Neural cell (in vitro differentiated cells): ENCODE data around the gene KCNQ1OT1. TPM values are rescaled to one million over a fixed set of nuclear protein-coding genes. Genes with fewer than 3 reads are reported as not detected.

ENCODE experiments used
- H2AFZ ChIP-seq: fragments of 200-600, 300-800 bp; sonication (generic), shearing (Covaris generic); 2 replicates; pipeline ENCODE4 v1.6.0; 2014; ENCODE audit warnings: low read depth, mild to moderate bottlenecking, antibody characterized with exemption, low read length, moderate library complexity
- H3F3A ChIP-seq: fragments of 200-600 bp; shearing (Covaris generic); 2 replicates; pipeline ENCODE4 v1.6.1; 2016; ENCODE audit warnings: mild to moderate bottlenecking, moderate library complexity, mixed read lengths, antibody characterized with exemption, low read length; ENCODE audit not compliant: insufficient read depth, poor library complexity, severe bottlenecking
- H3K27ac ChIP-seq: fragments of 200-600, 300-800 bp; sonication (generic), shearing (Covaris generic); 2 replicates; pipeline ENCODE4 v1.5.1; 2014; ENCODE audit warnings: mild to moderate bottlenecking, low read length, moderate library complexity
- H3K27me3 ChIP-seq: fragments of 300-800, 200-600 bp; sonication (generic), shearing (Covaris generic); 2 replicates; pipeline ENCODE4 v1.6.0; 2014; ENCODE audit warnings: mild to moderate bottlenecking, low read depth, low read length, moderate library complexity; ENCODE audit not compliant: insufficient read depth
- H3K36me3 ChIP-seq: fragments of 300-800, 200-600 bp; sonication (generic), shearing (Covaris generic); 2 replicates; pipeline ENCODE4 v1.5.1; 2014; ENCODE audit warnings: mild to moderate bottlenecking, antibody characterized with exemption, low read length, moderate library complexity; ENCODE audit not compliant: insufficient read depth
- H3K4me2 ChIP-seq: fragments of 300-800, 200-600 bp; sonication (generic), shearing (Covaris generic); 2 replicates; pipeline ENCODE4 v1.6.0; 2014; ENCODE audit warnings: mild to moderate bottlenecking, low read length
- H3K4me3 ChIP-seq: fragments of 300-800, 200-600 bp; sonication (generic), shearing (Covaris generic); 2 replicates; pipeline ENCODE4 v1.5.1; 2014; ENCODE audit warnings: mild to moderate bottlenecking, low read length, moderate library complexity
- H3K79me2 ChIP-seq: fragments of 200-600 bp; shearing (Covaris generic); replicated peaks from 2 replicates; pipeline ENCODE4 v1.6.0; 2014; ENCODE audit warnings: mild to moderate bottlenecking, low read length, moderate library complexity; ENCODE audit not compliant: insufficient read depth
- H3K9ac ChIP-seq: fragments of 300-800, 200-600 bp; sonication (generic), shearing (Covaris generic); 2 replicates; pipeline ENCODE4 v1.6.1; 2016; ENCODE audit warnings: mild to moderate bottlenecking, low read length, mixed read lengths
- H3K9me2 ChIP-seq: fragments of 200-600 bp; shearing (Covaris generic); 2 replicates; pipeline ENCODE4 v1.6.1; 2016; ENCODE audit warnings: mild to moderate bottlenecking, low read length, mixed read lengths; ENCODE audit not compliant: insufficient read depth
- H3K9me3 ChIP-seq: fragments of 200-600, 300-800 bp; sonication (generic), shearing (Covaris generic); 2 replicates; pipeline ENCODE4 v1.6.1; 2016; ENCODE audit warnings: mild to moderate bottlenecking, mixed run types, low read length, moderate library complexity, mixed read lengths
- H4K20me1 ChIP-seq: fragments of 200-600 bp; shearing (Covaris generic); 2 replicates; pipeline ENCODE4 v1.6.1; 2016; ENCODE audit warnings: mild to moderate bottlenecking, mixed run types; ENCODE audit not compliant: insufficient read depth
- CTCF ChIP-seq: fragments of 450-650 bp; IDR thresholded peaks from 2 replicates; pipeline ENCODE4 v1.5.1; 2014; ENCODE audit warnings: antibody characterized with exemption, mild to moderate bottlenecking, moderate library complexity; ENCODE audit not compliant: poor library complexity, severe bottlenecking
- EP300 ChIP-seq: fragments of 450-650 bp; conservative IDR thresholded peaks from 2 replicates; pipeline ENCODE4 v1.6.1; 2014; ENCODE audit warnings: antibody characterized with exemption, mild to moderate bottlenecking, moderate library complexity; ENCODE audit not compliant: poor library complexity, severe bottlenecking
- EZH2 ChIP-seq: fragments of 200-600, 300-800 bp; shearing (Covaris generic), sonication (generic); IDR thresholded peaks from 2 replicates; pipeline ENCODE4 v1.6.1; 2014; ENCODE audit warnings: antibody characterized with exemption, low read length, borderline replicate concordance, mild to moderate bottlenecking; ENCODE audit not compliant: insufficient read depth, poor library complexity, severe bottlenecking
- MXI1 ChIP-seq: fragments of 450-650 bp; conservative IDR thresholded peaks from 2 replicates; pipeline ENCODE4 v1.6.1; 2014; ENCODE audit warnings: antibody characterized with exemption, mild to moderate bottlenecking; ENCODE audit not compliant: poor library complexity, severe bottlenecking
- POLR2AphosphoS5 ChIP-seq: IDR thresholded peaks from 2 replicates; pipeline ENCODE4 v1.6.1; 2012
- RAD21 ChIP-seq: fragments of 450-650 bp; conservative IDR thresholded peaks from 2 replicates; pipeline ENCODE4 v1.6.1; 2014; ENCODE audit warnings: antibody characterized with exemption, mild to moderate bottlenecking, moderate library complexity
- REST ChIP-seq: IDR thresholded peaks from 2 replicates; pipeline ENCODE4 v1.6.1; 2012; ENCODE audit warnings: borderline replicate concordance
- SMC3 ChIP-seq: fragments of 450-650 bp; conservative IDR thresholded peaks from 2 replicates; pipeline ENCODE4 v1.6.1; 2014; ENCODE audit warnings: antibody characterized with exemption, mild to moderate bottlenecking, moderate library complexity; ENCODE audit not compliant: poor library complexity
- TAF1 ChIP-seq: IDR thresholded peaks from 2 replicates; pipeline ENCODE4 v1.6.1; 2012; ENCODE audit warnings: low read depth
- polyA plus RNA-seq: library from polyadenylated mRNA; depleted of rRNA; stranded (reverse); fragments of >200 nt; gene quantifications from 2 replicates; pipeline ENCODE4 v1.2.3, GENCODE V29; 2014

Gene KCNQ1OT1
- polyA plus RNA-seq, 1 donor from 2014 or later, result 0.12 TPM

- no peak for TF ChIP-seq MXI1
These were observed 114.2 kb downstream of the KCNQ1OT1 start (continued) for GRCh38 chr11:2585566-2586086.

GRCh38 chr11:2584812-2585565 lies 114.8 kb downstream of the KCNQ1OT1 start:
- Histone ChIP-seq H3K36me3 (no peaks in the 10 kb centered on the region), H3F3A (no peaks in the 10 kb centered on the region), H3K4me3 (no peak overlapping the region), H3K9ac (no peak overlapping the region), H2AFZ (no peak overlapping the region), H3K9me3 (no peaks in the 10 kb centered on the region), H3K9me2 (no peaks in the 10 kb centered on the region), H4K20me1 (no peaks in the 10 kb centered on the region), H3K27me3 (no peaks in the 10 kb centered on the region), H3K27ac (no peak overlapping the region), H3K79me2 (no peaks in the 10 kb centered on the region), H3K4me2 (no peak overlapping the region)
- TF ChIP-seq EZH2, result no peak
- no peak for TF ChIP-seq CTCF
- TF ChIP-seq SMC3, result no peak
- no peak for TF ChIP-seq MXI1
- TF ChIP-seq TAF1, result no peak
- TF ChIP-seq RAD21, result no peak
- no peak for TF ChIP-seq EP300
- no peak for TF ChIP-seq POLR2AphosphoS5
- TF ChIP-seq REST, result no peak

GRCh38 chr11:2584434-2584811 lies 115.4 kb downstream of the KCNQ1OT1 start:
- Histone ChIP-seq H3K36me3 (no peaks in the 10 kb centered on the region), H3K9ac (no peak overlapping the region), H3K27me3 (no peaks in the 10 kb centered on the region), H3K4me2 (no peak overlapping the region), H3K27ac (no peak overlapping the region), H2AFZ (no peak overlapping the region), H3K9me3 (no peaks in the 10 kb centered on the region), H3K79me2 (no peaks in the 10 kb centered on the region), H4K20me1 (no peaks in the 10 kb centered on the region), H3K9me2 (no peaks in the 10 kb centered on the region), H3K4me3 (no peak overlapping the region), H3F3A (no peaks in the 10 kb centered on the region)
- TF ChIP-seq REST (no peak), CTCF (no peak)
